ENCODE results near the gene P4HA1.
"Not testable (repeated sequence)": the region's sequence is repeated elsewhere in the genome, so short reads cannot be mapped to it uniquely, and the experiment has no call there.

P4HA1 gene

DNA sequence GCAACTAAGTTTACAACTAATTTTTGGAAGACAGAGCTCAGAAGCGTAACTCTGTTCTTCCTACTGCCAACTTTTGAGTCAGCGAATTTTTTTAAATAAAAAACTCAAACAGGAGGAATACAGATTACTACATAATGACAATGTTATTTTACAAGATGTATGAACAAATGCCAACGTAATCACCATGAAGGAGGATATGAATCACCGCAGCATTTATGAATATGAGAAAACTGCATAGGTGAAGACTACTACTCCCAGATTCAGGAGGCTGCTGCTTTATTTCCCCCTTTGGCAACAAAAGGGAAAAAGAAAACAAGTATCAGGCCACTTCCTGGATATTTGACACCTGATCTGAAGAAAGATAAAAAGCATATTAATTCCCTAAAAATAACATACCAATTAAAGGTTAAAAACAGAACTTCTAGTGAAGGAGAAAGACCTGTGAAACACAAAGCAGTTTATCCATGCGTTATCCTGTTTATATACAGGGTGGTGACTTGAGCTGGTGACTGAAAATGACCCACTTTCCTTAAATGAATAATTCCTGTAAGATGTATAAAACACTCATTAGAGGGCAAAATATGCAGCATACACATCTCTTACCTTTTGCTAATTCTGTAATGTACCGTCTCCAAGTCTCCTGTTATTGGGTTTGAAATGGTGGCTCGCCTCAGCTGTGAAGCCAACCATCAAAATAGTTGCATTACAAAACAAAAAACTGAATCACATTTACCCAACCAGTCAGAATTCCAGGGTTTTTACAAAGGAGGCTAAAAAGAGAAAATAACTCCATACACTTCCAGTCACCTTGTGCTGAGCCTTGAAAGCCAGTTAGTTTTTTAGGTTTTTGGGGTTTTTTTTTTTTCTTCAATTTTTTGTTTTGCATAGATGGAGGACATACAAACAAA lies 52.0 kb downstream of the P4HA1 start:
- in situ Hi-C loops (cut with MboI; ENCODE audit: low sequenced_read_pairs): no loop called here

DNA sequence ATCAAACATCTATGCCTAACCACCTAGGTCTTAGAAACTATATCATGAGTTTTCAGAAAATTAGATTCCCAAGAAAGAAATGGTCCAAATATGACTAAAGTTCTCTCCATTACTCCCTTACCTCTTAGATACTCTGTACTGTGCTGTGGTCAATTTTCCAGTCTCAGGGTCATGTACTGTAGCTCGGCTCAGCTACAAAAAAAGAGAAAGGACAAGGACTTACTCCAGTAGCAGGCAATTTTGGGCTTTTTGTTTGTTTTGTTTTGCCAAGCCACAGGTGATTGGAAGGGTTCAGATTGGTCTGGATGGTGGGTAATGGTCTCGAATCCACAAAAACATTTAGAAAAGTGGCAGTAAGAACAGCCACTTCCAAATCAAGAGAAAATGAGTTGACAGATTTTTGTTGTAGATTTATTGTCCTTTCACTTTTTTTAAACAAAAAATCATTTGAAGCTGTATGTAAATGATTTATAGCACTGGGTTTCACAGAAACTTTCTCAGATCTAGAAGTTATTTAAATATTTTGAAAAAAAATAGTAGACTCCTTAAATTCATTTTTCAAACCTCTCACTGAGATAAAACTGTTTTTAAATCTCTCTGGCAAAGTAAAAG lies 52.8 kb downstream of the P4HA1 start:
- in situ Hi-C loops (cut with MboI; ENCODE audit: low sequenced_read_pairs): no loop called here

DNA sequence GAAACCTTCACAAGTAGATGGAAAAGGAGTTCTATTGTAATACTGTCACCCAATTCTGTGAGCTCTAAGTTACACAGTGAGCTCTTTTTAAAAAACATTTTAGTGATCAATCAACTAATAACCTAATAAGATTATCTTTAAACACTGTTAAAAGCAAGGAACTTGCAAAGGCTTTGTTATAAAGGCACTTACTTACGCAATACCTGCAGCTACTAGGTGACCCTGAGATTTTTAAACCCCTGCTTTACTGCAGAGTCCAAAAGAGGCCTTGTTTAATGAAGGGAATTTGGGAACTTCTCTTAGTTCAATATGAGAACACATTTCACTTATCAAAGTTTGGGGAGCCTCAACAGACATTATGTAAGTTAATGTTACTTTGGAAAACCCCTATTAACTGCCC lies 53.3 kb downstream of the P4HA1 start:
- in situ Hi-C loops (cut with MboI; ENCODE audit: low sequenced_read_pairs): no loop called here

DNA sequence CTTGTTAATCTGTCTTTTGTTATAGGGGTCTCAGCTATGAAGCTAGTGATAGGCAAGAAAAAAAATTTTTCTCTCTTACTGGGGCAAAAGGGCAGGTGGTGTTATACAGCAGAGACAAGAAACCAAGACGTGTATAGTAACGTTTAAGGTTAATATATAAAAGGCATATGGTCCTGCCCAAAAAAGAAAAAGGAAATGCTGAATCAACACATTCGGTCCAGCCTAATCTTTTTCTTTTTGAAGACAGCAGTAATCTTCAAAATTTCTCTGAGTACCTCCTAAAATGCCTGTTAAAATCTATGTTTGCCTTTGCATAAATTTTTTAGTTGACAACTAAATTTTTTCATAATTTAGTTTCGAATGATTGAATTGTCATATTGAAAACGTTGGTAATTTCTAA lies 54.5 kb downstream of the P4HA1 start:
- in situ Hi-C loops (cut with MboI; ENCODE audit: low sequenced_read_pairs): no loop called here

DNA sequence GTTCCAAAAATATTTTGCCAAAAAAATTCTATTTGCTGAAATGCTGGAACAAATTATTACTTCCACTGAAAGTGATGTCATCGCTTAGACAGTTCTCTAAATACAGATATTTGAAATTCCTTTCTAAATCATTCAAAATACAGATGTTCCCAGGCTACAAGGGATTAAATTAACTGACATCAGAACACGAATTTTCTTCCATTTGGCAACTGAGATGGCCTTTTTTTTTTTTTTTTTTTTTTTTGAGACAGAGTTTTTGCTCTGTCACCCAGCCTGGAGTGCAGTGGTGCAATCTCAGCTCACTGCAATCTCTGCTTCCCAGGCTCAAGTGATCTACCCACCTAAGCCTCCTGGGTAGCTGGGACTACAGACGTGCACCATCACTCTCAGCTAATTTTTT lies 57.0 kb downstream of the P4HA1 start:
- in situ Hi-C loops (cut with MboI; ENCODE audit: low sequenced_read_pairs): no loop called here

DNA sequence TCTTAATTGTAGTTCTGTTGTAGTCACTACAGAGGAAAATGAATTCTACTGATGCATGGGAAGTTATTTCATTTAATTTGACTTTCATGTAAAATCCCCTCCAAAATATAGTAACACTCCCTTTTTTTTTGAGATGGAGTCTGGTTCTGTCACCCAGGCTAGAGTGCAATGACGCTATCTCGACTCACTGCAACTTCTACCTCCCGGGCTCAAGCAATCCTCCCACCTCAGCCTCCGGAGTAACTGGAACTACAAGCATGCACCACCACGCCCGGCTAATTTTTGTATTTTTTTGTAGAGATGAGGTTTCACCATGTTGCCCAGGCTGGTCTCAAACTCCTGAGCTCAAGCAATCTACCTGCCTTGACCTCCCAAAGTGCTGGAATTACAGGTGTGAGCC lies 60.4 kb downstream of the P4HA1 start:
- in situ Hi-C loops (cut with MboI; ENCODE audit: low sequenced_read_pairs): not testable (repeated sequence)

DNA sequence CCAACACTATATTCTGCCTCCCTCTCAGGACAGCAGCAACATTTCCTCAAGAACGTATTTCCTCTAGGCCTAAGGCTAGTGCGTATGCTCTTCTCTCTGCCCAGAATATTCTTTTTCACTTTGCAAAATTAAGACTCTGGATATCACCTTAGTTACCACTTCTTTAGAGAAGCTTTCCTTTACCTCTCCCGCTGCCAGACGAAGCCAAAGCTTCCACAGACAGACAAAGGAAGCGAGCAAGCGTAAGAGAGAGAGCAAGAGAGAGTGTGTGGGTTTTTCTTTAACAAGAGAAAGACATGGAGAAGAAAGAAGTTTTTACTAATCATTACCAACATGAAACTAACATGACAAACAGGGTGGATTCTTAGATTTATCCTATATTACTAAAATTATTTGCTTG lies 64.1 kb downstream of the P4HA1 start:
- in situ Hi-C loops (cut with MboI; ENCODE audit: low sequenced_read_pairs): no loop called here

DNA sequence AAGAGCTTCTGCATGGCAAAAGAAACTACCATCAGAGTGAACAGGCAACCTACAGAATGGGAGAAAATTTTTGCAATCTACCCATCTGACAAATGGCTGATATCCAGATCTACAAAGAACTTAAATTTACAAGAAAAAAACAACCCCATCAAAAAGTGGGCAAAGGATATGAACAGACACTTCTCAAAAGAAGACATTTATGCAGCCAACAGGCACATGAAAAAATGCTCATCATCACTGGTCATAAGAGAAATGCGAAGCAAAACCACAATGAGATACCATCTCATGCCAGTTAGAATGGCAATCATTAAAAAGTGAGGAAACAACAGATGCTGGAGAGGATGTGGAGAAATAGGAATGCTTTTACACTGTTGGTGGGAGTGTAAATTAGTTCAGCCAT lies 70.0 kb downstream of the P4HA1 start:
- in situ Hi-C loops (cut with MboI; ENCODE audit: low sequenced_read_pairs): not testable (repeated sequence)

DNA sequence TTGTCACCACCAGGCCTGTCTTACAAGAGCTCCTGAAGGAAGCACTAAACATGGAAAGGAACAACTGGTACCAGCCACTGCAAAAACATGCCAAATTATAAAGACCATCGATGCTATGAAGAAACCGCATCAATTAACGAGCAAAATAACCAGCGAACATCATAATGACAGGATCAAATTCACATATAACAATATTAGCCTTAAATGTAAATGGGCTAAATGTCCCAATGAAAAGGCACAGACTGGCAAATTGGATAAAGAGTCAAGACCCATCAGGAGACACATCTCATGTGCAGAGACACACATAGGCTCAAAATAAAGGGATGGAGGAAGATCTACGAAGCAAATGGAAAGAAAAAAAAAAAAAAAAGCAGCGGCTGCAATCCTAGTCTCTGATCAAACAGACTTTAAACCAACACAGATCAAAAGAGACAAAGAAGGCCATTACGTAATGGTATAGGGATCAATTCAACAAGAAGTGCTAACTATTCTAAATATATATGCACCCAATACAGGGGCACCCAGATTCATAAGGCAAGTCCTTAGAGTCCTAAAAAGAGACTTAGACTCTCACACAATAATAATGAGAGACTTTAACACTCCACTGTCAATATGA lies 73.1 kb downstream of the P4HA1 start:
- in situ Hi-C loops (cut with MboI; ENCODE audit: low sequenced_read_pairs): not testable (repeated sequence)

DNA sequence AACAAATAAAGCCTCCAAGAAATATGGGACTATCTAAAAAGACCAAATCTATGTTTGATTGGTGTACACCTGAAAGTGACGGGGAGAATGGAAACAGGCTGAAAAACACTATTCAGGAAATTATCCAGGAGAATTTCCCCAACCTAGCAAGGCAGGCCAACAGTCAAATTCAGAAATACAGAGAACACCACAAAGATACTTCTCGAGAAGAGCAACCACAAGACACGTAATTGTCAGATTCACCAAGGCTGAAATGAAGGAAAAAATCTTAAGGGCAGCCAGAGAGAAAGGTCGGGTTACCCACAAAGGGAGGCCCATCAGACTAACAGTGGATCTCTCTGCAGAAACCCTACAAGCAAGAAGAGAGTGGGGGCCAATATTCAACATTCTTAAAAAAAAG lies 73.7 kb downstream of the P4HA1 start:
- in situ Hi-C loops (cut with MboI; ENCODE audit: low sequenced_read_pairs): not testable (repeated sequence)

DNA sequence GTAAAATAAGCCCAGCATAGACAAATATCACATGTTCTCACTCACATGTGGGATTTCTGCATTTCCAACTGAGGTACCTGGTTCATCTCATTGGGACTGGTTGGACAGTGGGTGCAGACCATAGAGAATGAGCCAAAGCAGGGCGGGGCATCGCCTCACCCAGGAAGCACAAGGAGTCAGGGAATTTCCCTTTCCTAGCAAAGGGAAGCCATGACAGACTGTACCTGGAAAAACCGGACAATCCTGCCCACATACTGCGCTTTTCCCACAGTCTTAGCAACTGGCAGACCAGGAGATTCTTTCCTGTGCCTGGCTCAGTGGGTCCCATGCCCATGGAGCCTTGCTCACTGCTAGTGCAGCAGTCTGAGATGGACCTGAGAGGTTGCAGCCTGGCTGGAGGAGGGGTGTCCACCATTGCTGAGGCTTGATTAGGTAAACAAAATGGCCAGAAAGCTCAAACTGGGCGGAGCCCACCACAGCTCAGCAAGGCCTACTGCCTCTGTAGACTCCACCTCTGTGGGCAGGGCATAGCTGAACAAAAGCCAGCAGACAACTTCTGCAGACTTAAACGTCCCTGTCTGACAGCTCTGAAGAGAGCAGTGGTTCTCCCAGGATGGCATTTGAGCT lies 75.0 kb downstream of the P4HA1 start:
- in situ Hi-C loops (cut with MboI; ENCODE audit: low sequenced_read_pairs): not testable (repeated sequence)

DNA sequence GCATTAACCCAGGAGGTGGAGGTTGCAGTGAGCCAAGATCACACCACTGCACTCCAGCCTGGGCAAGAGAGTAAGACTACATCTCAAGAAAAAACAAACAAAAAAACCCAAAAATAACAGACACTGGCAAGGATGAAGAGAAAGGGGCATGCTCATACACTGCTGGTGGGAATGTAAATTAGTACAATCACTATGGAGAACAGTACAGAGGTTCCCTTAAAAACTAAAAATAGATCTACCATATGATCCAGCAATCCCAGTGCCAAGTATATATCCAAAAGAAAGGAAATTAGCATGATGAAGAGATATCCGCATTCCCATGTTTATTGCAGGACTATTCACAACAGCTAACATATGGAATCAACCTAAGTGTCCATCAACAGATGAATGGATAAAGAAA lies 75.6 kb downstream of the P4HA1 start:
- in situ Hi-C loops (cut with MboI; ENCODE audit: low sequenced_read_pairs): no loop called here

DNA sequence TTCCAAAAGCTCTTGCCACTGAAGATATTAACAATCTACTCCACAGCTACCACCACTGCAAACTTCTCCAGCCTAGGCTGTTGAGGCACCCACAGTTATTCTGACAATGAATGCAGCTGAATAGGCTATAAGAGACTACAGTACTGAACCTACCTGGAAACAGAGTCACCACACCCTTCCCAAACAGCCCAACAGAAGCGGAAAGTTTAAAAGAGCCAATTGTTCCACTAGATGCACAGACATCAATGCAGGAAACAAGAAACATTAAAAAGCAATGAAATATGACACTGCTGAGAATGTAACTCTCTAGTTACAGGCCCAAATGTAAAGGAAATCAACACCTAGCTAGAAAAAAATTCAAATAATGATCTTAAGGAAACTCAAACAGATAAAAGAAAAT lies 77.6 kb downstream of the P4HA1 start:
- in situ Hi-C loops (cut with MboI; ENCODE audit: low sequenced_read_pairs): no loop called here

DNA sequence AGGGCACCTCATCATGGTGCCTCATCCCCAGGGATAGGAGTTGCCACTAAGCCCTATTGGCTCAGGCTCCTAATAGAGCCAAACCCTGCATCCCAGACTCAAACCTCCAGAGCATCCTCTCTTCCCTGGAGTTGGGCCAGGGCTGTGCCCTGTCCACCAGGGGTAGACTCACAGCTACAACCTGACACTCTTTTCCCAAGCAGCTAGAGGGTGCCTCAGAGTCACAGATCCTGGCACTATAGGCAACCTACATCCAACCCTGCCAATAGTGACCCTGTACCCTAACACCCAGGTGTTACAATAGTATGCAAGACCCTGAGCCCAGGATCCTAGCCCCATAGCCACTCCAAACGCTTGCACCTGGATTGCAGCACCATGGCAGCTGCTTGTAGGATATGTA lies 78.0 kb downstream of the P4HA1 start:
- in situ Hi-C loops (cut with MboI; ENCODE audit: low sequenced_read_pairs): no loop called here

DNA sequence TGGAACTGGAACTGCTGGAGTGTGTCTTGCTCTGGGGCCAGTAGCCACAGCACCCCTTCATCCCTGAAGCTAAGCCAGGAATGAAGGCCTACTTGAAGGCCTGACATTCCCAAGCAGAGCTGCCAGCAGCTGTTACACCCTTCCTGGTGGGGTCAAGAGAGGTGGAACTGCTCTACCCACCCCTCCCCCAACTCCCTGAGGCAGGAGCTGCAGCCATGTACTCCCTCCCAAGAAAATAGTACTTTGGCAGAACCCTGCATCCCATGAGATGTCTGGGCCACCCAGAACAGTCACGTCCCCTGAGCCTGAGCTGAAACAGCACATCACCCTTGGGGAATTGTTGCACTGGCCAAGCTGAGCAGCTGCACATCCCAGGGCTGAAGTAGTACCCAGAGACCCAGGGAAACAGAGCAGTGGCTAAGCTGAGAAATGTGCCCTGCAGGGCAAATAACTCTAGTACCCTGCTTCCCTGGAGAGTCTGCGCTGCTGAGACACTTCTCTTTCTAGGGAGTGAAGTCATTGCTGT lies 78.6 kb downstream of the P4HA1 start:
- in situ Hi-C loops (cut with MboI; ENCODE audit: low sequenced_read_pairs): no loop called here

DNA sequence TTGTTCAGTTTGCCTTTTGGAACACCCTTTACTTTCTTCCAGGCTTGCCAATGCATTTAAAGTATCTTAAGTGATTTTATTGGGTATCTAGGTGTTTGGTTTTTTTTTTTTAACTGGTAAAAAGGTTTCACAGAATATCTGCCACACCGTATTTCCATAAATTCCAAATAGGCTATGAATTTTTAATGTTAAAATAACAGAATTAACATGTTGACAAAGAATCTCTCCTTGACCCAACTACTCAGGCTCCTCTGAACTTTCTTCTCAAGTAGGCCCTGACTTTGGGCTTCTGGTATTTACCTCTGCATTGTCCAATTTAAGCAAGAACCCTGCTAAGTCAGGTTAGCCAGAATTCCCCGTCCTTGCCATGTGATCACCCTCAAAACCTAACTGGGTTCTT lies 80.9 kb downstream of the P4HA1 start:
- in situ Hi-C loops (cut with MboI; ENCODE audit: low sequenced_read_pairs): no loop called here

DNA sequence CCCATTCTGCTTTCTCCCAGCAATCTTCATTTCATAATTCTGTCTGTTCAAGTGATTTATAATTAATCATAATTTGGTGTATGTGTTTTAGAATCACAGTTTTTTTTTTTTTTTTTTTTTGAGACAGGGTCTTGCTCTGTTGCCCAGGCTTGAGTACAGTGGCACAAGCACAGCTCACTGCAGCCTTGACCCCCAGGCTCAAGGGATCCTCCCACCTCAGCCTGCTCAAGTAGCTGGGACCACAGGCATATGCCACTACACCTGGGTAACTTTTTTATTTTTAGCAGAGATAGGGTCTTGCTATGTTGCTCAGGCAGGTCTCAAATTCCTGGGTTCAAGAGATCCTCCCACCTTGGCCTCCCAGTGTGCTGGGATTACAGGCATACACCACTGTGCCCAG lies 92.8 kb downstream of the P4HA1 start:
- in situ Hi-C loops (cut with MboI; ENCODE audit: low sequenced_read_pairs): no loop called here

DNA sequence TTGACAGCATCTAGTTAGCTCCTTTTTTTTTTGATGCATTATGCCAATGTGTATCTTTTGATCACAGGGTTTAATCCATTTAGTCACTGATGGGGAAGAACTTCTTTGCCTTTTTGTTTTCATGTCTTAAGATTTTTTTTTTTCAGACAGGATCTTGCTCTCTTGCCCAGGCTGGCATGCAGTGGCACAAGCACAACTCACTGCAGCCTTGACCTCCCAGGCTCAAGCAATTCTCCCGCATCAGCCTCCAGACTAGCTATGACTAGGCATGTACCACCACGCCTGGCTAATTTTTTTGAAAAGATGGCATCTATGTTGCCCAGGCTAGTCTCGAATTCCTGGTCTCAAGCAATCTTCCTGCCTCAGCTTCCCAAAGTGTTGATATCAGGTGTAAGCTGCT lies 95.7 kb downstream of the P4HA1 start:
- in situ Hi-C loops (cut with MboI; ENCODE audit: low sequenced_read_pairs): no loop called here

DNA sequence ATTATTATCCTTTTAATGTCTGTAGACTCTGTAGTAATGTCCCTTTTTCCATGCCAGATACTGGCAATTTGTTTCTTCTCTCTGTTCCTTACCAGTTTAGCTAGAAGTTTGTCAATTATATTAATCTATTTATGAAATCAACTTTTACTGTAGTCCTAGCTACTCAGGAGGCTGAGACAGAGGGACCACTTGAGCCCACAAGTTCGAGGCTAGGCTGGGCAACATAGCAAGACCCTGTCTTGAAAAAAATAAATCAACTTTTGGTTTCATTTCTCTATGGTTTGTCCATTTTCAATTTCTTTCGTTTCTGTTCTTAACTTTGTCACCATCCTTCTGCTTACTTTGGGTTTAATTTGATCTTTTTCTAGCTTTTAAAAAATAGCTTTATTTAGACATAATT lies 99.6 kb downstream of the P4HA1 start:
- in situ Hi-C loops (cut with MboI; ENCODE audit: low sequenced_read_pairs): no loop called here

DNA sequence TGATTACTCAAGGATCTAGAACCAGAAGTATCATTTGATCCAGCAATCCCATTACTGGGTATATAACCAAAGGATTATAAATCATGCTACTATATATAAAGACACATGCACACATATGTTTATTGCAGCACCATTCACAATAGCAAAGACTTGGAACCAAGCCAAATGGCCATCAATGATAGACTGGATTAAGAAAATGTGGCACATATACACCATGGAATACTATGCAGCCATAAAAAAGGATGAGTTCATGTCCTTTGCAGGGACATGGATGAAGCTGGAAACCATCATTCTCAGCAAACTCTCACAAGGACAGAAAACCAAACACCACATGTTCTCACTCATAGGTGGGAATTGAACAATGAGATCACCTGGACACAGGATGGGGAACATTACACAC lies 101.2 kb downstream of the P4HA1 start:
- in situ Hi-C loops (cut with MboI; ENCODE audit: low sequenced_read_pairs): not testable (repeated sequence)

DNA sequence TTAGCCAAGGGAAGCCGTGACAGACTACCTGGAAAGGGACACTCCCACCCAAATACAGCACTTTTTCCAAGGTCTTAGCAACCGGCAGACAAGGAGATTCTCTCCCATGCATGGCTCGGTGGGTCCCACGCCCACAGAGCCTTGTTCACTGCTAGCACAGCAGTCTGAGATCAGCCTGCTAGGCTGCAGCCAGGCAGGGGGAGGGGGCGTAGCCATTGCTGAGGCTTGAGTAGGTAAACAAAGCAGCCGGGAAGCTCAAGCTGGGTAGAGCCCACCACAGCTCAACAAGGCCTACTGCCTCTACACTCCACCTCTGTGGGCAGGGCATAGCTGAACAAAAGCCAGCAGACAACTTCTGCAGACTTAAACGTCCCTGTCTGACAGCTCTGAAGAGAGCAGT lies 106.9 kb downstream of the P4HA1 start:
- in situ Hi-C loops (cut with MboI; ENCODE audit: low sequenced_read_pairs): not testable (repeated sequence)
